Heart left ventricle (tissue), 13 donors: ENCODE results near the gene ULBP3.

Experiments used
- POLR2A ChIP-seq, 2 donors: fragments of 450-650 bp; IDR thresholded peaks; one replicate each; pipeline ENCODE4 v1.6.1; 2017; ENCODE audit warnings: antibody characterized with exemption in 2 of 2, mild to moderate bottlenecking in 2 of 2, moderate library complexity in 2 of 2
- TF ChIP-seq, protein P1 (sequence below), 12 donors: fragments of 200-600 bp; sonication (generic) in 4 of 12; IDR thresholded peaks; one replicate each; pipeline versions ENCODE4 v1.5.0 to v1.8.0; 2018 to 2022; ENCODE audit warnings: antibody characterized with exemption in 12 of 12, mild to moderate bottlenecking in 5 of 12
- donor health status: ischemic (EF 13 %, LVEDD 7.1; RV severe dilation, severe dysfunction).
- donor health status: DM: no; HTN: yes; CAD: no.
- donor health status: DM: no; HTN: no; CAD: no.
- donor health status: ischemic (EF 25% LVEDD 6.9; RV normal size, moderate dysfunction).
- donor health status: ischemic (EF 25% LVEDD 5.7; RV mildly dilated, moderate dysfunction).
- donor health status: ischemic (EF 35%, LVEDD 5.7; RV mildly dilated, moderate dysfunction).
- donor health status: nonischemic (EF 11% LVEDD 7.7; RV severe dilation, severe dysfunction).
- donor health status: DM: yes; HTN: yes; CAD: no.
- donor health status: PGD.
- donor health status: ischemic (EF 29% LVEDD 5.4; RV normal size, mild dysfunction).
- donor health status: nonischemic (EF 23%, LVEDD 6.1; RV moderate dilation, normal function).

DNA sequence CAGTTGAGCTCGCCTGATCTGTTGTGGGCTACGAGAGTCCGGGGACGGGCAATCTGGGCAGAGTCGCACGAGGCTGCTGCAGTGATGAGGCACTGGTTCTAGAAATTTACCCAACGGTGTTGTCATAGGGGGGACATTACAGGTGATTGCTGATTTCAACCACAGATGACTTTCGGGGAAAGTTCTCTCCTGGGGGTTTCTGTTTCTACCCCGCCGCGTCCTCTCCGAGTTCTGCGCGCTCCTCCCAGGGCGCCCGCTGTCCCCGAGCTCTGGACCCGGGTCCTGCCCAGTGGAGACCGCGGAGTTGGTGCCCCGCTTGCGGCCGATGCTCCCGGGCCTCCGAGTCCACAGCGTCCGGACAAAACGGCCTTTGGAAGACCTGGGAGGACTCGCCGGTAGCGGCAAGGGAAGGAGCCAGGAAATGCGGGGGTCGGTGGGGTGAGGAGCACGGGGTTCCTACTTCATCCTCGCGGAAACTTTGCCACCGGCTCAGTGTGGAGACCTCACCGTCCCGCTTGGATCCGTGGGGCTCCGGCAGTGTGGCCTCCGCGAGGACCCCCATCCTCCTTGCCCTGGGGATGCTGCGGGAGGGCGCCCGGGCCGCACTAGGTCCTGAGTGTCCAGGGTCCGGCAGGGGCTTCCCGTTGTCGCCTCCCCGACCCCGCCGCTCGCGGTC, 31.3 kb downstream of the ULBP3 start:
- TF ChIP-seq, protein P1, sequence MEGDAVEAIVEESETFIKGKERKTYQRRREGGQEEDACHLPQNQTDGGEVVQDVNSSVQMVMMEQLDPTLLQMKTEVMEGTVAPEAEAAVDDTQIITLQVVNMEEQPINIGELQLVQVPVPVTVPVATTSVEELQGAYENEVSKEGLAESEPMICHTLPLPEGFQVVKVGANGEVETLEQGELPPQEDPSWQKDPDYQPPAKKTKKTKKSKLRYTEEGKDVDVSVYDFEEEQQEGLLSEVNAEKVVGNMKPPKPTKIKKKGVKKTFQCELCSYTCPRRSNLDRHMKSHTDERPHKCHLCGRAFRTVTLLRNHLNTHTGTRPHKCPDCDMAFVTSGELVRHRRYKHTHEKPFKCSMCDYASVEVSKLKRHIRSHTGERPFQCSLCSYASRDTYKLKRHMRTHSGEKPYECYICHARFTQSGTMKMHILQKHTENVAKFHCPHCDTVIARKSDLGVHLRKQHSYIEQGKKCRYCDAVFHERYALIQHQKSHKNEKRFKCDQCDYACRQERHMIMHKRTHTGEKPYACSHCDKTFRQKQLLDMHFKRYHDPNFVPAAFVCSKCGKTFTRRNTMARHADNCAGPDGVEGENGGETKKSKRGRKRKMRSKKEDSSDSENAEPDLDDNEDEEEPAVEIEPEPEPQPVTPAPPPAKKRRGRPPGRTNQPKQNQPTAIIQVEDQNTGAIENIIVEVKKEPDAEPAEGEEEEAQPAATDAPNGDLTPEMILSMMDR (IDR thresholded peaks at IDR 0.05) = no peak
- TF ChIP-seq POLR2A (IDR thresholded peaks at IDR 0.05) = no peak
